K562 (cell line): ENCODE measurements around the gene ABHD16A. TPM values are rescaled to one million over a fixed set of nuclear protein-coding genes. Genes with fewer than 3 reads are reported as not detected.

Source experiments
- AFF4 ChIP-seq: sonication (generic); formaldehyde crosslinking; IDR thresholded peaks from 2 replicates; pipeline ENCODE4 v1.8.0; 2023; ENCODE audit warnings: mild to moderate bottlenecking, missing genetic modification reagents
- BMI1 ChIP-seq: fragments of 150-350 bp; IDR thresholded peaks from 2 replicates; pipeline ENCODE4 v1.6.1; 2014; ENCODE audit warnings: low read length
- CTCF ChIP-seq, 3 experiments: IDR thresholded peaks in 2 of 3; conservative IDR thresholded peaks in 1 of 3; 2 replicates each; pipeline ENCODE4 v1.5.1; 2011 to 2012; ENCODE audit warnings: low read length in 3 of 3, mild to moderate bottlenecking in 3 of 3, control low read depth in 2 of 3, improper control_type of control experiment in 1 of 3, inconsistent platforms in 1 of 3, low read depth in 1 of 3, mixed read lengths in 1 of 3, moderate library complexity in 1 of 3; ENCODE audit not compliant: insufficient read depth in 2 of 3
- KDM4B ChIP-seq, 2 experiments: fragments of 450-650 bp in 1 of 2; sonication (generic) in 1 of 2; IDR thresholded peaks; 2 replicates each; pipeline ENCODE4 v1.6.1; 2016 to 2017; ENCODE audit warnings: borderline replicate concordance in 2 of 2, antibody characterized with exemption in 1 of 2, low read depth in 1 of 2, mild to moderate bottlenecking in 1 of 2
- NFIX ChIP-seq: fragments of 250-450 bp; sonication (Bioruptor Pico); IDR thresholded peaks from 2 replicates; pipeline ENCODE4 v1.4.0; 2020; ENCODE audit warnings: low read depth, mild to moderate bottlenecking, moderate library complexity
- PHB2 ChIP-seq: fragments of 450-650 bp; IDR thresholded peaks from 2 replicates; pipeline ENCODE4 v1.6.1; 2017; ENCODE audit warnings: low read depth
- RBM22 ChIP-seq: fragments of 200-400 bp; formaldehyde crosslinking; IDR thresholded peaks from 2 replicates; pipeline ENCODE4 v1.6.1; 2018; ENCODE audit warnings: low read length, low read depth; ENCODE audit not compliant: poor library complexity, severe bottlenecking
- SETDB1 ChIP-seq: IDR thresholded peaks from one replicate; pipeline ENCODE4 v1.6.1; 2012; ENCODE audit warnings: low read length, control low read depth, inconsistent platforms
- SFPQ ChIP-seq: fragments of 200-400 bp; formaldehyde crosslinking; IDR thresholded peaks from 2 replicates; pipeline ENCODE4 v1.6.1; 2017; ENCODE audit warnings: mild to moderate bottlenecking, low read depth, low read length, moderate library complexity
- SNAPC5 ChIP-seq: fragments of 250-450 bp; sonication (Bioruptor Pico); IDR thresholded peaks from 2 replicates; pipeline ENCODE4 v1.8.0; 2021; ENCODE audit warnings: moderate library complexity, mild to moderate bottlenecking, inconsistent platforms
- TEAD1 ChIP-seq, 2 experiments: fragments of 450-650 bp in 1 of 2; sonication (generic) in 1 of 2; formaldehyde crosslinking; IDR thresholded peaks; 2 replicates each; pipeline versions ENCODE4 v1.4.0 to v1.8.0; 2020 to 2022; ENCODE audit warnings: mild to moderate bottlenecking in 2 of 2, missing genetic modification reagents in 1 of 2
- TGIF2 ChIP-seq: sonication (generic); formaldehyde crosslinking; IDR thresholded peaks from 2 replicates; pipeline ENCODE4 v1.8.1; 2022; ENCODE audit warnings: mild to moderate bottlenecking, missing genetic modification reagents, moderate library complexity
- ZNF174 ChIP-seq: fragments of 250-450 bp; sonication (Bioruptor Pico); IDR thresholded peaks from 2 replicates; pipeline ENCODE4 v1.4.0; 2020; ENCODE audit warnings: mild to moderate bottlenecking
- ZNF518B ChIP-seq: fragments of 250-450 bp; sonication (Bioruptor Pico); IDR thresholded peaks from 2 replicates; pipeline ENCODE4 v1.5.0; 2021; ENCODE audit warnings: mild to moderate bottlenecking, moderate library complexity
- polyA plus RNA-seq, 8 experiments: library from polyadenylated mRNA; depleted of rRNA in 4 of 8; stranded (reverse) in 5 of 8; unstranded in 3 of 8; fragments of >200 nt; fragmentation: Nextera tagmentation in 2 of 8; fragmentation: Illumina TruSeq in 1 of 8; extraction: Ambion mirVana in 2 of 8; extraction: Trizol in 1 of 8; gene quantifications; 2 replicates each; pipeline versions ENCODE4 v1.2.1 to v1.2.3, GENCODE V29; 2011 to 2014; ENCODE audit warnings: inconsistent platforms in 1 of 8, missing spikeins in 1 of 8
- total RNA-seq, 7 experiments: library from RNA; depleted of rRNA in 6 of 7; stranded (reverse); fragments of >200 nt in 6 of 7; fragmentation: Illumina TruSeq in 2 of 7; extraction: Trizol in 2 of 7; gene quantifications; 2 replicates each; pipeline versions ENCODE4 v1.2.1 to v1.2.3, GENCODE V29; 2011 to 2021; ENCODE audit warnings: low replicate concordance in 1 of 7

The ABHD16A gene
- total and polyA plus RNA-seq, 9 of the 15 experiments (the other 6 are each of a cell fraction or from before 2014, with no cell fraction given), result 25.8 to 120 (median 81.6) TPM

GRCh38 chr6:31660381-31661261 lies 42.5 kb downstream of the ABHD16A start, which contains the start of gene C6orf47 (continued):
- TF ChIP-seq BMI1 (no peak), SNAPC5 (CRISPR knock-in tag) (no peak), TGIF2 (CRISPR knock-in tag) (peak; percentile 80; the same call in 1 of the 2 replicates), SETDB1 (no peak), PHB2 (no peak), SFPQ (no peak), AFF4 (CRISPR knock-in tag) (peak; percentile 88), KDM4B (IDR thresholded peaks at IDR 0.05; ENCODE audit: borderline replicate concordance in 2 of 2, low read depth in 1 of 2) (no peak), ZNF518B (CRISPR knock-in tag) (peak; percentile 72; the same call in 1 of the 2 replicates), NFIX (CRISPR knock-in tag) (no peak; the same call in 1 of the 2 replicates), ZNF174 (no peak), TEAD1 (CRISPR knock-in tag; IDR thresholded peaks at IDR 0.05) (peak; percentile 3 to 75; a peak in 2 of 4 replicates), RBM22 (peak; percentile 95), CTCF (IDR thresholded peaks at IDR 0.05 in 2 of 3, conservative IDR thresholded peaks at IDR 0.05 in 1 of 3; ENCODE audit: insufficient read depth in 2 of 3, low read depth in 1 of 3, low read length in 3 of 3) (no peak)
